Measurements from ENCODE around the gene GRAP2.

The GRAP2 gene

DNA sequence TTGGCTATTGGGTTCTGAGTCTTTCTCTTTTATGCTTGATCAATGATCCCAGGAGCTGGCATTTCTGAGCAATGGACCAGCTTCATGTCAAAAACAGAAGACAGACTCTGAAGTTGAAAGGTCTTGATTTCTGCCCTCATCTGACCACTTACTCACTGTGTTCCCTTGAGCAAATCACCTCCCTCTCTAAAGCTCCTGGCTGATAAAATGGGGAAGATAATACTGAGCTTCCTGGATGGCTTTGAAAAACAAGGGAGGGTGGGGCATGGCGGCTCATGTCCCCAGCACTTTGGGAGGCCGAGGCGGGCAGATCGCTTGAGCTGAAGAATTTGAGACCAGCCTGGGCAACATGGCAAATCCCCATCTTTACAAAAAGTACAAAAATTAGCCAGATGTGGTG lies 100.2 kb downstream of the GRAP2 start:
- Histone ChIP-seq H3K4me1 (ENCODE audit: control insufficient read depth, insufficient read depth, low read length) (no peaks in the 10 kb centered on the region), H3K9ac (ENCODE audit: low read length) (no peak overlapping the region), H3K36me3 (ENCODE audit: control insufficient read depth, insufficient read depth, low read length, severe bottlenecking) (no peaks in the 10 kb centered on the region), H3K4me3 (ENCODE audit: low read length) (no peak overlapping the region), H3K27me3 (replicated peaks; ENCODE audit: control insufficient read depth, insufficient read depth, low read length) (peaks cover 74% of the 10 kb centered on the region), H3K9me3 (ENCODE audit: control insufficient read depth, low read length) (no peaks in the 10 kb centered on the region)
- no peak for DNase-seq (ENCODE audit: low read depth)

DNA sequence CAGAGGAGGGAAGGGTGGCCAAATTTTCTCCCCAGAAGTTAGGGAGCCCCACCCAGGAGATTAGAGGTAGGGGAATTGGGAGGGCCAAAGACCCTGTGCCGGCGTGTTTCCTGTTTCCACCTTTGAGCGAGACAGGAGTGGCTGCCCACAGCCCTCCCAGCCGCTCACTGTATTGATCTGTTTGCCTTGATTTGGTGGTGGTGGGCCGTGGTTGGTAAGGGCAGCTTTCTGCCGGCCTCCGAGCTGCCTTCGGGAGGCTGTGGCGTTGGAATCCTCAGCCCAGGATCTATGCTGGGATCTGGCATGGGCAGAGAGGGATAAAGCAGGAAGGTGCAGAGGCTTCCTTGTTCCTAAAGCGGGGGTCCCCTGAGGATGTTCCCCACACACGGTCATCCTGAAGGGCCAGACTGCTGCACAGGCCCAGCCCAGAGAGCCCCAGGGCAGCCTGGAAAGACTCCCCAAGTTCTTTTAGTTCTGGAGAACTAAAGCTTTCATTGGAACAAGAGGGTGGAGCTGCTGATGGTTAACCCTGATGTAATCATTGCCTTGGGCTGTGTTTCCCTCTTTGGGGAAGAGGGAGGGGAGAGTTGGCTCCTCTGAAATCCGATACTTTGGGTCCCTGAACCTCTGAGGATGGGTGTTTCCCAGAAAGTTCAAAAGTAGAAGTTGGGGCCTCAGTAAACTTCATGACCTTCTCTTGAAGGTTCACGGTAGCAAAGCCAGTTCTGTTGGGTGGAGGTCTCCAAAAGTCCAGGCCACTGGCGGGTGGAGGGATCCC lies 101.1 kb downstream of the GRAP2 start:
- Histone ChIP-seq H3K9ac (ENCODE audit: low read length) (no peak overlapping the region), H3K4me3 (ENCODE audit: low read length) (no peak overlapping the region), H3K9me3 (ENCODE audit: control insufficient read depth, low read length) (no peaks in the 10 kb centered on the region), H3K36me3 (ENCODE audit: control insufficient read depth, insufficient read depth, low read length, severe bottlenecking) (no peaks in the 10 kb centered on the region), H3K27me3 (replicated peaks; ENCODE audit: control insufficient read depth, insufficient read depth, low read length) (peaks cover 76% of the 10 kb centered on the region), H3K4me1 (ENCODE audit: control insufficient read depth, insufficient read depth, low read length) (no peaks in the 10 kb centered on the region)
- DNase-seq (ENCODE audit: low read depth): peak; percentile 43

DNA sequence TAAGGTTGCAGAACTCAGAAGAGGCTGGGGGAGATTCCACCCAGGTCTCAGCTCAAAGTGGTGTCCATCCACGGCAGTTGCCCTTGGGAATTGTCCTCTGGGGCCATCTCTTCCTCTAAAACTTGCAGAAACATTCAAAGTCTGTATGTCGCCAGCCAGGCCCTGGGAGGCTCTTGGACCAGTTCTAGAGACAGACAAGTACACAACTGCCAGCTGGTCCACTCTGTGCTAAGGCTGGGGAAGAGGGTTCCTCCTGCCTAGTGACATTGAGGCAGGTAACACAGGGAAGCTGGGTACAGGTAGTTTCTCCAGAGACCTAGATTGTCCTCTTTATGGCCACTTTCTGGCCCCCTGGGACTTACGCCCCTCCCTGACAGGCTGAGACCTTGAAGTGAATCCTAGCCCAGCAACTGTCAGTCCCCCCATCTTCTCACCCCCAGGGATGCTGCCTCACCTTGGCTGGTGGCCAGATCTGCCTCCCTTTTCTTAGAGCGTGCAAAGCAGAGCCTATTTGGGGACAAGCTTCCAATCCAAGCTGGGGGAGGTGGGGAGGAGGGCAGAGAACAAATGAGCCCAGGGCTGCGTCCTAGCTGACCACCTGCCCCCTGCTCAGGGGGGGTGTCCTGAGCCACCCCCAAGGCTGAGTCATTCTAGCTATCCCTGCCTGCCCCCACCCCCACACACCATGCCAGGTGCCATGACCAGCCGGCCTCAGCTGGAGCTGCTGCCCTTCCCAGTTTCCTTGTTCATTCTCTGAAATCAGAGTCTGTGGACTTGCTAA lies 102.2 kb downstream of the GRAP2 start:
- Histone ChIP-seq H3K36me3 (ENCODE audit: control insufficient read depth, insufficient read depth, low read length, severe bottlenecking) (no peaks in the 10 kb centered on the region), H3K27me3 (replicated peaks; ENCODE audit: control insufficient read depth, insufficient read depth, low read length) (peaks cover 75% of the 10 kb centered on the region), H3K9me3 (ENCODE audit: control insufficient read depth, low read length) (no peaks in the 10 kb centered on the region), H3K4me1 (ENCODE audit: control insufficient read depth, insufficient read depth, low read length) (no peaks in the 10 kb centered on the region), H3K4me3 (ENCODE audit: low read length) (no peak overlapping the region), H3K9ac (ENCODE audit: low read length) (no peak overlapping the region)
- no peak for DNase-seq (ENCODE audit: low read depth)

DNA sequence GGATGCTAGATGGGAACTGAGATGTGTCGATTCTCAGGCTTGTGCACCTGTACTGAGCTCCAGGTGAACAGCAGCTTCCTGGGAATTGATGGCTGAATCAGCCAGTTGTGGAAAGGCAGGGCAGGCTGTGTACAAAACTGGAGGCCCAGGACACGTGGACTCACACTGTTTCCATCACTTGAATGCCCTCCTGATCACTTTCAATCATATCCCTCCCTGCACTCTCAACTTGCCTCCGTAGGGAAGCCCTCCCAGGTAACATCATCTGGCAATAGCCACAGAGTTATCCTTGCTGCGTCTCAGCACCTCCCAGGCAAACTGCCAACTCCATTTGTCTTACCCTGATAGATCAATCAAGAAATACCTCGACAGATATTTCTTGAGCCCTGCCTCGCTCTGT lies 104.0 kb downstream of the GRAP2 start:
- Histone ChIP-seq H3K36me3 (ENCODE audit: control insufficient read depth, insufficient read depth, low read length, severe bottlenecking) (no peaks in the 10 kb centered on the region), H3K9me3 (ENCODE audit: control insufficient read depth, low read length) (no peaks in the 10 kb centered on the region), H3K9ac (ENCODE audit: low read length) (no peak overlapping the region), H3K4me1 (ENCODE audit: control insufficient read depth, insufficient read depth, low read length) (no peaks in the 10 kb centered on the region), H3K4me3 (ENCODE audit: low read length) (no peak overlapping the region), H3K27me3 (replicated peaks; ENCODE audit: control insufficient read depth, insufficient read depth, low read length) (peaks cover 83% of the 10 kb centered on the region)
- DNase-seq (ENCODE audit: low read depth): no peak

DNA sequence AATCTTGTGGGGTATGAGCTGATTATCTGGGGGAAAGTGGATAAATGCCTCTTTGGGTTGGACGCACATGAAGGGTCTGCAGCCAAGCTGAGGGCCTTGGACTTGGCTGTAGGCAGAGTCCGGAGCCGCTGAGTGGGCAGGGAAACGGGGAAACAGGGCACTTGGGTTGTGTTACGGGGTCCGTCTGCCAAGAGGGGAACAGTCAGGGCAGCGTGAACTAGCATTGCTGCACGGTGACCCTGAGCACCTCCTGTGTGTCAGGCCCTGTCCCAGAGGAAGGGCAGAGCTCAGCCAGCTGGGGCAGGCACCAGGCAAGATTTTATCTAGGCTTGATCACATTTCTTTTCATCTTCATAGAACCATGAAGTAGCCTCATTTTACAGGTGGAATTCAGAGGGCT lies 105.8 kb downstream of the GRAP2 start:
- Histone ChIP-seq H3K9me3 (ENCODE audit: control insufficient read depth, low read length) (no peaks in the 10 kb centered on the region), H3K36me3 (ENCODE audit: control insufficient read depth, insufficient read depth, low read length, severe bottlenecking) (no peaks in the 10 kb centered on the region), H3K9ac (ENCODE audit: low read length) (no peak overlapping the region), H3K27me3 (replicated peaks; ENCODE audit: control insufficient read depth, insufficient read depth, low read length) (peaks cover 80% of the 10 kb centered on the region), H3K4me1 (ENCODE audit: control insufficient read depth, insufficient read depth, low read length) (no peaks in the 10 kb centered on the region), H3K4me3 (ENCODE audit: low read length) (no peak overlapping the region)
- no peak for DNase-seq (ENCODE audit: low read depth)

DNA sequence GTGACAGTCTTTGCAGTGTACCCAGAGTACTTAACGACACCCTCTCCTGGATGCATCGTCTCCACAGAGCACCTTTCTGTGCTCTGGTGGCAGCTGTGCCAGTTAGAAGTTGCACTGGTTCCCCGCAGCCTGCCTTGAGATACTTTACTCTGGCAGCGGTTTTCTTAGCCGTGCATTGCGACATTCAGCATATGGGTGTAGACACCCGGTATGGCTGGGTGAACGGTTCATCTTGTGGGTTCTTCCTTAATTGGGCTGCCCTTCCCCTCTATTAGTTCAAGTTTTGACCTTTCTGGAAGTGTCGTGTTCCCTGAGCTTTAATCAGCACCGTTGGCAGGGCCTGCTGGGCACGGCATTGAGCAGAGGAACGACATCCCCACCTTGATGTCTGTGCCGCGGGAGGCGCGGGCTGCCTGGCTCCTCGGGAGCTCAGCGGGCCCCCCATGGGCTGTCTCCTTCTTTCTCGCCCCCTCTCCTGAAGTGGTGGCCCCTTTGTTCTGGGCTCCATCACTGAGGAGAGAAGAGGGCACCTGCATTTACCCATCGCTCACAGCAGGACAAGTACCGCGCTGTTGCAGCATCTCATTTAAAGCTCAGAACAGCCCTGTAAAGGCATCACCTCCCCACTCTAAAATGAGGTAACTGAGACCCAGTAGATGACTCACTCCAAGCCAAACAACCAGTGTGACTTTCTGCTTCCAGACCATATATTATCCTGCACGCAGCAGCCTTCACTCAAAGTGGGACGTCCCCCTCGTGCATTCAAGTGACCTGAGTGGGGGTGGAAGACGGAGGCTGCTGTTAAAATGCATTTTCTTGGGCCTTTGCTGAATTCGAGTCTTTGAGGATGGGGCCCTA lies 107.2 kb downstream of the GRAP2 start:
- no peak for DNase-seq (ENCODE audit: low read depth)
- H3K36me3 ChIP-seq (ENCODE audit: control insufficient read depth, insufficient read depth, low read length, severe bottlenecking): no peaks in the 10 kb centered on the region
- no peaks in the 10 kb centered on the region for H3K9me3 ChIP-seq (ENCODE audit: control insufficient read depth, low read length)

DNA sequence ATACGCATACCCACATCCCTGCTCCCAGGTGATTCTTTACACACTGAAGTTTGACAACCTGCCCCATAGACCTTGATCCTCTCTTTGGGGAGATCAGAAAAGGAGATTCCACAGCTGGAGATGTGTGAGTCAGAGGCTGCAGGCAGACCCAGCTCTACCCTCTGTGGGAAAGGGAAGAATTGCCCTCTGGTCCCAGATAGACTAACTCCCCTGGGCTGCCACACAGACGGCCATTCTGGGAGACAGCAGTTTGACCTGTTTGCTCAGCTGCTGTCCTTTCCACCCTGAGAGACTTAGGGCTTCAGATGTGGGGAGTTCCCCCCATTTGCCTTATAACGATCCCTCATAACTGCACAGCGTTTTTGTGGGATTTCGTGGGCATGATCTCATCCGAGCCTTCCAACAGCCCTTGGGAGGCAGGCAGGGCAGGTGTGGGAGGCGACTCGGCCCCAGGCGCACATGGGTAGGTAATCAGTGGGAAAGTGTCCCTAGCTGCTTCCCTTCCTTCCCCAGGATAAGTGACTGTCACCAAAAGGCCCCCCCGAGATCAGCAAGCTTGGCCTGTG lies 107.9 kb downstream of the GRAP2 start:
- no peak for DNase-seq (ENCODE audit: low read depth)
- Histone ChIP-seq H3K4me1 (ENCODE audit: control insufficient read depth, insufficient read depth, low read length) (no peaks in the 10 kb centered on the region), H3K9me3 (ENCODE audit: control insufficient read depth, low read length) (no peaks in the 10 kb centered on the region), H3K27me3 (replicated peaks; ENCODE audit: control insufficient read depth, insufficient read depth, low read length) (peaks cover 70% of the 10 kb centered on the region), H3K4me3 (ENCODE audit: low read length) (no peak overlapping the region), H3K9ac (ENCODE audit: low read length) (no peak overlapping the region), H3K36me3 (ENCODE audit: control insufficient read depth, insufficient read depth, low read length, severe bottlenecking) (no peaks in the 10 kb centered on the region)

More for the DNA sequence above, 107.2 kb downstream of the GRAP2 start:
- no peaks in the 10 kb centered on the region for H3K4me1 ChIP-seq (ENCODE audit: control insufficient read depth, insufficient read depth, low read length)
- no peak overlapping the region for H3K4me3 ChIP-seq (ENCODE audit: low read length)
- peaks cover 70% of the 10 kb centered on the region for H3K27me3 ChIP-seq (replicated peaks; ENCODE audit: control insufficient read depth, insufficient read depth, low read length)
- H3K9ac ChIP-seq (ENCODE audit: low read length): no peak overlapping the region

DNA sequence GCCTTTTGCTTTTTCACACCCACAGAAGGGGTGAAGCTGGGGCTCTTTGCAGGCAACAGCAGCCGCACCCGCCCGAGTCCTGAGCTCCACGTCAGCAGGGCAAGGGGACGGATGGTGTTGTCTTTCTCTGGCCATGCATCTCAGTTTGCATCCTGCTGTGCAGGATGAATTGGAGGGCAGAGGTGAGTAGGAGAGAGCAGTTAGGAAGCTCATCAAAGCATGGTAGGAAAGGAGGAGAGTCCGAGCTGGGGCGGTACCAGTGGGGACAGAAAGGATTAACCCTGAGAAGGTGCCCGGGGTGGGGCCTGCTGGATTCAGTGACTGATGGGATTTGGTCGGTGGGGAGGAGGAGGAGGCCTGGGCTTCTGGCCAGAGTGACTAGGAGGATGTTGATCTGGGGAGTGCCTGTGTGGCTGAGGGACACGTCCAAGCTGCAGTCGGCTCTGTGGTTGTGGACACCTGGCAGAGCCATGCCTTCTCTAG lies 108.4 kb downstream of the GRAP2 start:
- no peak for DNase-seq (ENCODE audit: low read depth)
- no peak overlapping the region for H3K4me3 ChIP-seq (ENCODE audit: low read length)
- H3K4me1 ChIP-seq (ENCODE audit: control insufficient read depth, insufficient read depth, low read length): no peaks in the 10 kb centered on the region
- no peaks in the 10 kb centered on the region for H3K9me3 ChIP-seq (ENCODE audit: control insufficient read depth, low read length)
- H3K27me3 ChIP-seq (replicated peaks; ENCODE audit: control insufficient read depth, insufficient read depth, low read length): peaks cover 70% of the 10 kb centered on the region
- H3K9ac ChIP-seq (ENCODE audit: low read length): no peak overlapping the region
- H3K36me3 ChIP-seq (ENCODE audit: control insufficient read depth, insufficient read depth, low read length, severe bottlenecking): no peaks in the 10 kb centered on the region

DNA sequence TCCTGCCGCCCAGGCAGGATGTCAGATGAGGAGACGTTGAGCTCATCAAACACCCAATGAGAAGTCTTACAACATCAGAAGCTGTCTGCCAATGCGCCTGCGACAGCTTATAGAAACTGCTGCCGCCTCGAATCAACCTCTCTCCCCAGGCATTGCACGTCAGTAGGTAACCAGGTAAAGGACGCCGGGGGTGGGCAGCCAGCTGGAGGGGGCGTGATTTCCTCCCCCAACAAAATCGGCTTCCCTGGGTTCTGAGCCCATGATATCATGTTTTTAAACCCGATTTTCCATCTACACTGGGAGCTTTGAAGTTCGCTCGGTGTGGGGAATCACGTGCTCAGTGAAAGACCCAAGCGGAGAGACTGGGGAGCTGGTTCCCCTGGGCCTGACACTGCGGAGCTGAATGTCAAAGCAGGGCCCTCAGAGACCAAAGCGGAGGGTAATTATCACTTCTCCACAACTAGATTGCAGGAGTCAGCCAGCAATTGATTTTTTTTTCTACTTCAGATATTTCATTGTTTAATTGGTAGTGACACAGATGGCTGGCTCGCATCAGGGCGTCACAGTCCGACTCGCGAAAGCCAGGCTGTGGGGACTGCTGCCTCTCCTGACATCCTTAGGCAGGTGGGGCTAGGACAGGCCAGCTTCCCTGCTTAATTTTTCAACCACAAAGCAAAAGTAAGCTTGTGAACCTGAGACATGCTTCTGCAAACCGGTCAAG lies 109.2 kb downstream of the GRAP2 start:
- Histone ChIP-seq H3K9ac (ENCODE audit: low read length) (no peak overlapping the region), H3K4me1 (ENCODE audit: control insufficient read depth, insufficient read depth, low read length) (no peaks in the 10 kb centered on the region), H3K27me3 (replicated peaks; ENCODE audit: control insufficient read depth, insufficient read depth, low read length) (peaks cover 70% of the 10 kb centered on the region), H3K4me3 (ENCODE audit: low read length) (no peak overlapping the region), H3K36me3 (ENCODE audit: control insufficient read depth, insufficient read depth, low read length, severe bottlenecking) (no peaks in the 10 kb centered on the region), H3K9me3 (ENCODE audit: control insufficient read depth, low read length) (no peaks in the 10 kb centered on the region)
- DNase-seq (ENCODE audit: low read depth): no peak

DNA sequence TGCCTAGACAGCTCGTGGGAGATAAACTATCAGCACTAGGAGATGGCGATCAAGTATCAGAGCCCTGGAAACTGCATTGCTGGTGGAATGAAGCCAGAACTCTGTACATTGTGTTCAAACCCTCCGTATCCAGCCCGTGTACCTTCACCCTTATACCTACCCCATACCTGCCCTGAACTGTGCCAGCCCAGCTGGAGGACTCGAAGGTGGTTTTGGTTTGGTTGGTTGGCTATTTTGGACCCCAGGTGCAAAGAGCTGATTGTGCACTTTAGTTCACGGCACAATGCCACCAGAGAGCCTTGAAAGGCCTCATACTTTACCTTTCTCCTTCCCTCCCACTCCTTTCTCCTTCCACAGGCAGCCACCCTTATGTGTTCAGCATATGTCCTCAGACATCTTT lies 109.9 kb downstream of the GRAP2 start:
- H3K4me3 ChIP-seq (ENCODE audit: low read length): no peak overlapping the region
- no peaks in the 10 kb centered on the region for H3K4me1 ChIP-seq (ENCODE audit: control insufficient read depth, insufficient read depth, low read length)
- no peak overlapping the region for H3K9ac ChIP-seq (ENCODE audit: low read length)
- no peaks in the 10 kb centered on the region for H3K9me3 ChIP-seq (ENCODE audit: control insufficient read depth, low read length)
- H3K27me3 ChIP-seq (replicated peaks; ENCODE audit: control insufficient read depth, insufficient read depth, low read length): peaks cover 75% of the 10 kb centered on the region
- DNase-seq (ENCODE audit: low read depth): no peak
- H3K36me3 ChIP-seq (ENCODE audit: control insufficient read depth, insufficient read depth, low read length, severe bottlenecking): no peaks in the 10 kb centered on the region

Measured in adipocyte (in vitro differentiated cells).